HG03045 (cell line): ENCODE measurements around the gene KERA.
"Not testable (repeated sequence)": the region's sequence is repeated elsewhere in the genome, so short reads cannot be mapped to it uniquely, and the experiment has no call there.

Experiments used
- ATAC-seq: cut with Tn5 transposase; IDR thresholded peaks from one replicate; pipeline ENCODE4 v1.9.1; 2021; ENCODE audit warnings: mild to moderate bottlenecking, moderate library complexity; ENCODE audit not compliant: unreplicated experiment

Gene KERA

GRCh38 chr12:91057368-91058165 is at the start of gene KERA:
KERA (minus strand) TSS chr12:91058024; CDS start chr12:91056281, 1,743 bp downstream.
- no peak for ATAC-seq

- ATAC-seq, result no peak
Observed at GRCh38 chr12:91106283-91106682, 48.5 kb upstream of the KERA start.

- ATAC-seq, result no peak
Observed at GRCh38 chr12:91105807-91106206, 48.0 kb upstream of the KERA start.

- ATAC-seq, result peak; percentile 70
Observed at GRCh38 chr12:91104812-91105466, 47.1 kb upstream of the KERA start.

- no peak for ATAC-seq
Observed at GRCh38 chr12:91103624-91104023, 45.8 kb upstream of the KERA start.

- ATAC-seq, result no peak
Observed at GRCh38 chr12:91103101-91103500, 45.3 kb upstream of the KERA start.

- ATAC-seq, result no peak
Observed at GRCh38 chr12:91100906-91101305, 43.1 kb upstream of the KERA start.

- ATAC-seq, result no peak
Observed at GRCh38 chr12:91099836-91100235, 42.0 kb upstream of the KERA start.

- ATAC-seq, result no peak
Observed at GRCh38 chr12:91099341-91099740, 41.5 kb upstream of the KERA start.

GRCh38 chr12:91098941-91099340 is 41.1 kb upstream of the KERA start:
- ATAC-seq, result no peak

GRCh38 chr12:91098461-91098860 is 40.6 kb upstream of the KERA start:
- ATAC-seq, result no peak

- no peak for ATAC-seq
Observed at GRCh38 chr12:91094957-91095356, 37.1 kb upstream of the KERA start.

GRCh38 chr12:91094032-91094662 is 36.3 kb upstream of the KERA start:
- ATAC-seq, result no peak

GRCh38 chr12:91093341-91093740 is 35.5 kb upstream of the KERA start:
- no peak for ATAC-seq

GRCh38 chr12:91091916-91092715 is 34.3 kb upstream of the KERA start:
- no peak for ATAC-seq

GRCh38 chr12:91089953-91090352 is 32.1 kb upstream of the KERA start:
- ATAC-seq, result not testable (repeated sequence)

- no peak for ATAC-seq
Observed at GRCh38 chr12:91080041-91080440, 22.2 kb upstream of the KERA start.

- no peak for ATAC-seq
Observed at GRCh38 chr12:91078501-91078900, 20.7 kb upstream of the KERA start.

- ATAC-seq, result no peak
Observed at GRCh38 chr12:91077228-91077954, 19.6 kb upstream of the KERA start.

- no peak for ATAC-seq
Observed at GRCh38 chr12:91074851-91075250, 17.0 kb upstream of the KERA start.
